Omental fat pad (tissue), 4 donors: ENCODE results near the gene ESYT2. TPM values are rescaled to one million over a fixed set of nuclear protein-coding genes. Genes with fewer than 3 reads are reported as not detected.

ENCODE experiments used
- ATAC-seq: fragments of 150-250 bp; one replicate; pipeline ENCODE4 v1.9.1; 2016; ENCODE audit warnings: mild to moderate bottlenecking, moderate library complexity; ENCODE audit not compliant: low FRiP score
- DNase-seq: peaks from one replicate; pipeline ENCODE4 v3.0.0-alpha.2; 2019; ENCODE audit warnings: low spot score
- CTCF ChIP-seq, 3 donors: fragments of 450-650 bp; IDR thresholded peaks; one replicate each; pipeline ENCODE4 v1.5.1; 2016 to 2017; ENCODE audit warnings: antibody characterized with exemption in 3 of 3, mild to moderate bottlenecking in 3 of 3, moderate library complexity in 2 of 3
- total RNA-seq, 4 donors: library from RNA; depleted of rRNA; stranded (reverse); fragments of >200 nt; gene quantifications; one replicate each; pipeline ENCODE4 v1.1.0, GENCODE V29; 2016

Gene ESYT2
- total RNA-seq, 4 donors from 2014 or later = 81.9 to 151 (median 112) TPM

DNA sequence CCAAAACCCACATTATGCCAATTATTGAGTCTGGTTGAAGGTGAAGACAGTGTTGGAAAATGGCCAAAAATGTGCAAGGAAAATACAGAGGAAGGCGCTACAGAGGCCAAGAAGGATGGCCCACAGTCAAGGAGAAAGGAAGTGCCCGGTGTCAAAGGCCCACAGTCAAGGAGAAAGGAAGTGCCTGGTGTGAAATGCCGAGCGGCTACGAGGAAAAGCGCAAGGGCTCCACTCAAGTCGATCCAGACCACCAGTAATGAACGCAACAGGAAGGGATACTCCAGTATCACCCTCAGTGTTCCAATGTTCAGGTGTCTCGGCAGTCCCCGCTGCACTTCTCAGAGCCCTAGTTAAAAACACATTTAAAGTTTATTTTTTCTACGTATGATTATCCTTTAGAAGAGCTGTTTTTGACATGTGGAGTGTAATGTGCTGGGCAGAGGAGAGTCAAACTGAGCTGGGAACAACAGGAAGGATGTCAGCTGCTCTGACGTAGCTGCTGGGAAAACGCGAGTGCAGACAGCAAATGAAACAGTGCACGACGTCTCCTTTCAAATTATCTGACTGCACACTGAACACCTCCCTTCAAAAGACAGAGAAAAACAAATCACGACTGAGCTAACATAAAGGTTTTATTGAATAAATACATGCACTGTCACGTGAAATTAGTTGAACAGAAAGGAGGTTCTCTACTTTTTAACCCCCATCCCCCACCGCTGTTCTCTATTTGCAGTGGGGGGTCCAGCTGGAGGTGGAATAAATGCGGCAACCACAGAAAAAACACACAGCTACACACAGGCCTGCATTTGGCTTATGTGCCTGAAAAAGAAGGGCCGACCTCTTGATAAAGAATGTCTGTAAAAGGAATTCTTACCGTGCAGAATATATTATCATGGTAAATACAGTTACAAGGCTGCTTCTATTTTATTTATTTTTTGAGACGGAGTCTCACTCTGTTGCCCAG lies 98.6 kb downstream of the ESYT2 start:
- TF ChIP-seq CTCF (IDR thresholded peaks at IDR 0.05) = no peak
- no peak for ATAC-seq
- no peak for DNase-seq

- DNase-seq (no peak), ATAC-seq (no peak)
- no peak for TF ChIP-seq CTCF (IDR thresholded peaks at IDR 0.05)
Measured at GRCh38 chr7:158729646-158730382, 99.5 kb downstream of the ESYT2 start.

GRCh38 chr7:158728911-158729645 lies 100.2 kb downstream of the ESYT2 start:
- no peak for TF ChIP-seq CTCF (IDR thresholded peaks at IDR 0.05)
- no peak for DNase-seq

GRCh38 chr7:158727690-158728089 lies 101.6 kb downstream of the ESYT2 start:
- DNase-seq = no peak
- TF ChIP-seq CTCF (IDR thresholded peaks at IDR 0.05) = no peak
- no peak for ATAC-seq

More at GRCh38 chr7:158728911-158729645, 100.2 kb downstream of the ESYT2 start:
- no peak for ATAC-seq

DNA sequence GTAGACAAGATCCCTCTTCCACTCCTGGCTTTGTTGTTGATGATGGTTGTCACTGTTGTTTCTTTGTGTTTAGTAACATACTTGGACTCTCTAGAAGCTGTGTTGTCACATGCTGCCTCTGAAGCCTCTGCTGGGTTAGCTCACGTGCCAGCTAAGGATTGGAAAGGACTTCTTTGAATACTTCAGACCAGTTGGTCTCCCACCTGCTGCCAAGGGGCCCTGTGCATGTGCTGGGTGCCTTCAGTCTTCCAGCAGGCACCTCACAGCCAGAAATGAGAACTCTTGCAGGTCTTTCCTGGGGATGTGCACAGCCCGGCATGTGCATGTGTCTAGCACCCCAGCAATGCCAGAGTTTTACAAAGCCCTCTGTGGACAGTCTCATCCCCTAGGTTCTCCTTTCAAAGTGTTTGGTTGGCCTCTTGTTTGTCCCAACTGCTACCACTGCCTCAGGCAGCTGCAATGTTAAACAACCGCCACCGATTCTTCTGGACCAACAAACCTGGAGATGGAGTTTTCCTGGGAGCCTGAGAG lies 103.0 kb downstream of the ESYT2 start:
- DNase-seq (no peak), ATAC-seq (no peak)
- no peak for TF ChIP-seq CTCF (IDR thresholded peaks at IDR 0.05)

DNA sequence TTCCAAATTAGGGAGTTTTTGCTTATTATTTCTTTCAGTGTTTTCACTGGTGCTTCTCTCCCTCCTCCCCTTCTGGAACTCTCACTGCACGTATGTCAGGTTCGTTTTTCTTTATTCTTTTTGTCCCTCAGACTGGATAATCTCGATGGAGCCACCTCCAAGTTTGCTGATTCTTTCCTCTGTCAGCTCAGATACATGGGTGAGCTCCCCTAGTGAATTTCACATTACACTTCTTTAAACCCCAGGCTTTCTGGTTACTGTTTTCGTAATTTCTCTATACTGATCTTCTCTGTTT lies 103.9 kb downstream of the ESYT2 start:
- no peak for ATAC-seq
- TF ChIP-seq CTCF (IDR thresholded peaks at IDR 0.05) = no peak
- no peak for DNase-seq
